Body of pancreas (tissue), 4 donors: ENCODE results near the gene TARS1.

Experiments used
- POLR2A ChIP-seq, 3 donors: fragments of 450-650 bp; IDR thresholded peaks; one replicate each; pipeline ENCODE4 v1.6.1; 2016; ENCODE audit warnings: antibody characterized with exemption in 3 of 3, mild to moderate bottlenecking in 2 of 3
- TF ChIP-seq, protein P1 (sequence below), 7 experiments: fragments of 450-650 bp in 4 of 7; fragments of 200-600 bp in 3 of 7; sonication (generic) in 3 of 7; IDR thresholded peaks; one replicate each; pipeline ENCODE4 v1.5.1; 2016 to 2019; ENCODE audit warnings: antibody characterized with exemption in 7 of 7

DNA sequence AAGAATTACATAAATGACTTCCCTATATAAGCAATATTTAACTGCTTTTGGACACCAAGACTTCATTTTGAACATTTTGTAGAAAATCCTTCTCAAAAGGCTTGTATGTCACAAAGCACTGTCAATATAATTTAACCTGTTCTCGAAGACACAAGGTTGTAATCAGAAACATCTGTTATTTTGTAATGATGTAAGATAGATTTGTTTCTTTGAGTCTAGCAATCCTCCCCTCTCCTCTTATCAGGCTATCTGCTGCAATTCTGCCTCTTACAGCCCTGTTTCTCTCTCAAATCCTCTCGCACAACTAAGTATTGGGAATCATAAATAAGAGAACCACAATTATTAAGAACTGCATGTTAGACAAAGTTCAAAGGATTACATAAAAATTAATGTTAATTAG, 18.6 kb upstream of the TARS1 start:
- no peak for TF ChIP-seq POLR2A (IDR thresholded peaks at IDR 0.05)
- TF ChIP-seq, protein P1, sequence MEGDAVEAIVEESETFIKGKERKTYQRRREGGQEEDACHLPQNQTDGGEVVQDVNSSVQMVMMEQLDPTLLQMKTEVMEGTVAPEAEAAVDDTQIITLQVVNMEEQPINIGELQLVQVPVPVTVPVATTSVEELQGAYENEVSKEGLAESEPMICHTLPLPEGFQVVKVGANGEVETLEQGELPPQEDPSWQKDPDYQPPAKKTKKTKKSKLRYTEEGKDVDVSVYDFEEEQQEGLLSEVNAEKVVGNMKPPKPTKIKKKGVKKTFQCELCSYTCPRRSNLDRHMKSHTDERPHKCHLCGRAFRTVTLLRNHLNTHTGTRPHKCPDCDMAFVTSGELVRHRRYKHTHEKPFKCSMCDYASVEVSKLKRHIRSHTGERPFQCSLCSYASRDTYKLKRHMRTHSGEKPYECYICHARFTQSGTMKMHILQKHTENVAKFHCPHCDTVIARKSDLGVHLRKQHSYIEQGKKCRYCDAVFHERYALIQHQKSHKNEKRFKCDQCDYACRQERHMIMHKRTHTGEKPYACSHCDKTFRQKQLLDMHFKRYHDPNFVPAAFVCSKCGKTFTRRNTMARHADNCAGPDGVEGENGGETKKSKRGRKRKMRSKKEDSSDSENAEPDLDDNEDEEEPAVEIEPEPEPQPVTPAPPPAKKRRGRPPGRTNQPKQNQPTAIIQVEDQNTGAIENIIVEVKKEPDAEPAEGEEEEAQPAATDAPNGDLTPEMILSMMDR (IDR thresholded peaks at IDR 0.05): no peak
